ENCODE data around the gene ELMOD3.
"Not testable (repeated sequence)": the region's sequence is repeated elsewhere in the genome, so short reads cannot be mapped to it uniquely, and the experiment has no call there.

ELMOD3 gene

DNA sequence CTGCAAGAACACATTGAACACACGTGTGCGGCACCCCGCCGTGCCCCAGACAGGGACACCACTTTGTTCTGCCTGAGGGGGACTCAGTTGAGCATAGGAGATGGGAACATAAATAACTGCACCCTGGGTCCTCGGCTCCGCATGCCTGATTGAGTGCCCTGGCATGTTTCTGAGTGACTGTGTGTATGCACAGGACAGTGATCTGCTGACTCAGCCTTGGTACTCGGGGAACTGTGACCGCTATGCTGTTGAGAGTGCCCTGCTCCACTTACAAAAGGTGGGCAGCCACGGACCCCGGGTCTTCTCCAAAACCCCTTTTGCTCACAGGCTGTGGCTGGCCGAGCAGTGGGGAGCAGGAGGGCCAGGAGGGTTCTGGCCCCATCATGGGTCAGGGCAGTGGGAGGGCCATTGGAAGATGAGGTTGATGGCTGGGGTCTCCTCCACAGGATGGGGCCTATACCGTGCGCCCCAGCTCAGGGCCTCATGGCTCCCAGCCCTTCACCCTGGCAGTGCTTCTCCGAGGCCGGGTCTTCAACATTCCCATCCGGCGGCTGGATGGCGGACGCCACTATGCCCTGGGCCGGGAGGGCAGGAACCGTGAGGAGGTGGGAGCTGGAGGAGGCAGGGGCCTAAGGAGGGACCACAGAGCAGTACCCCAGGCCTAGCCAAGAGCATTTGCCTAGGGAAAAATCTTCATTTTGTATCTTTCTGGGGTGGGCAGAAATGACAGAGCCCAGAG is 80.8 kb downstream of the ELMOD3 start:
- no peak overlapping the region for H3K4me3 ChIP-seq (ENCODE audit: low read depth, low read length)
- no peak for DNase-seq (ENCODE audit: low read depth)
- TF ChIP-seq CTCF (conservative IDR thresholded peaks at IDR 0.05; ENCODE audit: low read depth, low read length), result no peak

DNA sequence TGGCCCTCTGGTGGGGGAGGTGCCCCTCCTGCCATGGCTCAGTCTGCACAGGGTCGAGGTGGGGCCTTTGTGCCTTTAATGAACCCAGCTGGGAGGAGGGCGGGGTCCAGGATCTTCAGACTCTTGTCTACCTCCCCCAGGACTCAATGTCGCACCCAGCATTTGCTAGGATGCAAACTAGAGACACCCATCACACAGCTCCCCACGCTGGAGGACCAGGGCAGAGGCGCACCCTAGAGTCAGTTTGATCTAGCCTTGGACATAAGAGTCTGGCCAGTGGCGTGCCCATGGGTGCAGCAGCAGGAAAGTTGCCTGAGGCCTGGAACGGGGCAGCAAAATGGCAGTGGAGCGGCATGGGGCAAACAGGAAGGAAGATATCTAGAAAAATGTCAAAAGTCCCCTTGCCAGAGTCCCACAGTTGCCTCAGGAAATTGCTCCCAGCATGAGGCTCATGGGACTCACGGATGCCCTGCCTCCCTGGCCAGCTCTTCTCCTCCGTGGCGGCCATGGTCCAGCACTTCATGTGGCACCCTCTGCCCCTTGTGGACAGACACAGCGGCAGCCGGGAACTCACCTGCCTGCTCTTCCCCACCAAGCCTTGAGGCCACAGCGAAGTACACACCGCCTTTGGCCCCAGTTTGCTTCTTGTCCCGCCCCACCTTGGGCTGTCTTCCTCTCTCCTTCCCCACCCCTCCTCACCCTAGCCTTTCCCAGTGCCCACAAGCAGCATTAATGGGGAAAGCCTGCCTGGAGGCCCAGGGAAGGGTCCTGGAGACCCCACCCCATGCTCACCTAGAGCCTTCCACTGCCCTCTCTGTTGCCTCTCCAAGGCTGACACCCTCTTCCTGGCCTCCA is 81.6 kb downstream of the ELMOD3 start:
- TF ChIP-seq CTCF (conservative IDR thresholded peaks at IDR 0.05; ENCODE audit: low read depth, low read length), result no peak
- no peak overlapping the region for H3K4me3 ChIP-seq (ENCODE audit: low read depth, low read length)
- no peak for DNase-seq (ENCODE audit: low read depth)

DNA sequence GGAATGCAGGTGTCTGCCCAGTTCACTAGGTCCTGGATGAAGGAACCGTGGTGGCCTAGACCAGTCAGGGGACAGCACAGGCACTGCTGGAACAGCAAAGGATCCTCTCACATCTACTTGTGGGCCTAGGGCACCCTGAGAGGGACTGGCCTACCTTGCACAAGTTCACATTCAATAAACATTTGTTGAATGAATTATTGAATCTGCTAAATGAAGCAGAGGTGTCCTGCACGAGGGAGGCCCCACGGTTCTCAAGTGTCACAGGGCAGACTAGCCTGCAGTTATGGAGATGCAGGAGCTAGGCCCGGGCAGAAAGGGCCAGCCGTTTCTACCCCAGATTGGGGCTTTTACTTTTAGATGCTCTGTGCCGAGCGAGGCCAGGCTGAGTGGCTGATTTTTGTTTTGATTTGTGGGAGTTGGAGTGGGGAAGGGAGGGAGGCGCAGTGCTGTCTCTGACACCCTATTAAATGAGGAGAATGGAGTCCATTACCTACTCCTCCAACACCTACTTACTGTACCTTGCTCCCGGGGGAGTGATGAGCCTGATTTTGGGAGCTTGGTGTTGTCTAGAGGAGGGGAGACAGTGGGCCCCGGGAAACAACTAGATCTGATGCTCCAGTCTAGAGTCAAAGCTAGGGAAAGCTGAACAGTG is 82.4 kb downstream of the ELMOD3 start:
- no peak for TF ChIP-seq CTCF (conservative IDR thresholded peaks at IDR 0.05; ENCODE audit: low read depth, low read length)
- DNase-seq (ENCODE audit: low read depth), result peak; percentile 22
- no peak overlapping the region for H3K4me3 ChIP-seq (ENCODE audit: low read depth, low read length)

DNA sequence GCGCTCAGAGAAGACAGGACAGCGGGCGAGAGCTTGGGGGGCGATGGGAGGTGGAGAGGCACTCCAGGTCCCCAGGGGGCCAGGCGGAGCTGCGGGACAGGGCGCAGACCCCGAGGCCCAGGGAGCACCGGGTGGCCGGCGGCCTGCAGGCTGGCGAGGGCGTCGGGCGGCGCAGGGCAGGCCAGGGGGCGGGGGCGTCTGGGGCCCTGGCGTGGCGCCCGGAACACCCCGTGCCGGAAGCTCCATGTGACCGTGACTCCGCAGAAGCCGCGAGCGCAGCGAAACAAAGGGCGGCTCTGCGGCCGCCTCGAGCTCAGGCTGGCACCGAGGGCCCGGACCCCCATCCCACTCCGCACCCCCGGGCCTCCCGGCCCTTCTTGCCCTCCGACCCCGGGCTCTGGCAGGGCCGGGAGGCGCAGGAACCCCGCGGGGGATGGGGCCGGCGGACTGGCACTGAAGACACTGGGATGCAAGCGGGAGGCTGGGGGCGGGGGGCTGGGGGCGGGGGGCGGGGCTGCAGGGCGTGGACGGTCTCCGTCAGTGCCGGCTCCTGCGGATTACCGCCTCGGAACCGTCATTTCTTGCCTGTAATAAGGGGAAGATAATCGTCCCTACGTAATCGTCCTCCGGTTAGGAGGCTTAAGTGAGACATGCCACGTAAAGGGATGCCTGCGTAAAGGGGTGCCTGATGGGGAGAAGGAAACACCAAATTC is 83.1 kb downstream of the ELMOD3 start:
- DNase-seq (ENCODE audit: low read depth), result peak; percentile 87
- H3K4me3 ChIP-seq (ENCODE audit: low read depth, low read length), result peak overlapping the region; percentile 44
- TF ChIP-seq CTCF (conservative IDR thresholded peaks at IDR 0.05; ENCODE audit: low read depth, low read length), result no peak

GRCh38 chr2:85438201-85439024 is 83.8 kb downstream of the ELMOD3 start:
- H3K4me3 ChIP-seq (ENCODE audit: low read depth, low read length), result peak overlapping the region; percentile 44
- no peak for DNase-seq (ENCODE audit: low read depth)
- TF ChIP-seq CTCF (conservative IDR thresholded peaks at IDR 0.05; ENCODE audit: low read depth, low read length), result no peak

- no peak for DNase-seq (ENCODE audit: low read depth)
- H3K4me3 ChIP-seq (ENCODE audit: low read depth, low read length), result no peak overlapping the region
- TF ChIP-seq CTCF (conservative IDR thresholded peaks at IDR 0.05; ENCODE audit: low read depth, low read length), result no peak
Observed at GRCh38 chr2:85439025-85439472, 84.5 kb downstream of the ELMOD3 start.

DNA sequence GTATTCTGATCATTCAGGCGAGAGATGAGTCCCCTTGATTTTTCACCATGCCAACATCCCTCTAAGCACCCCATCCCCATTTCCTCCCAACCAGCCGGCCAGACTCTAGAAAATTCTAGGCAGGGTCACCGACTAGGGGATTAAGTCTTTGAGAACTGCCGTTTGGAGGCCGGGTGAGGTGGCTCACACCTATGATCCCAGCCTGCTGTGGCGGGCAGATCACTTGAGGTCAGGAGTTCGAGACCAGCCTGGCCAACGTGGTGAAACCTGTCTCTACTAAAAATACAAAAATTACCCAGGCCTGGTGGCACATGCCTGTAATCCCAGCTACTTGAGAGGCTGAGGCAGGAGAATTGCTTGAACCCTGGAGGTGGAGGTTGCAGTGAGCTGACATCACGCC is 85.0 kb downstream of the ELMOD3 start:
- not testable (repeated sequence) for H3K4me3 ChIP-seq (ENCODE audit: low read depth, low read length); DNase-seq (ENCODE audit: low read depth)

All from choroid plexus epithelial cell (primary cell).